ENCODE results near the gene PLCL2. TPM values are rescaled to one million over a fixed set of nuclear protein-coding genes. Genes with fewer than 3 reads are reported as not detected.

The PLCL2 gene
- total RNA-seq, 1 experiment from 2014 or later = 0.07 TPM

DNA sequence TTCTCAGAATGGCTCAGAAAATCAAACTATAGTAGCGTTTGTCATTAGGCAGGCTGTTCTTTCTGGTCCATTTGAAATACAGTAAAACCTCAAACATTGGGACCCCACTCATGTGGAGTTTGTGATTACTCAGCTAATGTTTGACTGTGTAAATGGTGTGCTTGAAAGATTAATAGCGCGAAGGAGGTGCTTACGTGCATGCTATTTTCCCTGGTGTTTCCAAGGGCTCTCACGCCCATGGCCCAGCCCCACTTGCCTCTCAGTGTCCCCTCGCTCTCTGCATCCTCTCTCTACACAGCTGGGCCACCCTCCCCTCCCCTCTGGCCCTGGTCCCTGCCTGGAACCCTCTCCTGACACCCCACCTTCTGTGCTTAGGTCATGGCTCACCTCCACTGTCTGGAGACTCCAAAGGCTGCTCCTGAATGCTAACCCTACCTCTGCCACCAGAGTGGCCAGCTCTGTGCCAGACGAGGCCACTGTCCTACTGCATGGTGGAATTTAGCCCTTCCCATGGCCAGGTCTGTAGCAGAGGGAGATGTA lies 194.2 kb downstream of the PLCL2 start:
- no peaks in the 10 kb centered on the region for H3K36me3 Mint-ChIP-seq (ENCODE audit: insufficient read depth, unreplicated experiment)
- no TSS peak for BruUV-seq (replicated peaks)
- H3K27me3 Mint-ChIP-seq (ENCODE audit: insufficient read depth, unreplicated experiment) = peaks cover 11% of the 10 kb centered on the region
- H3K4me1 ChIP-seq = no peaks in the 10 kb centered on the region
- H3K9me3 Mint-ChIP-seq (ENCODE audit: unreplicated experiment) = peaks cover 10% of the 10 kb centered on the region
- no peak overlapping the region for H3K27ac Mint-ChIP-seq (ENCODE audit: unreplicated experiment)
- CTCF ChIA-PET = no interaction called here
- H3K4me3 ChIP-seq (ENCODE audit: low read depth, low read length) = no peak overlapping the region
- no peak for DNase-seq
- POLR2A ChIA-PET = no interaction called here
- H3K4me3 Mint-ChIP-seq (ENCODE audit: unreplicated experiment) = no peak overlapping the region
- TF ChIP-seq, protein P1, sequence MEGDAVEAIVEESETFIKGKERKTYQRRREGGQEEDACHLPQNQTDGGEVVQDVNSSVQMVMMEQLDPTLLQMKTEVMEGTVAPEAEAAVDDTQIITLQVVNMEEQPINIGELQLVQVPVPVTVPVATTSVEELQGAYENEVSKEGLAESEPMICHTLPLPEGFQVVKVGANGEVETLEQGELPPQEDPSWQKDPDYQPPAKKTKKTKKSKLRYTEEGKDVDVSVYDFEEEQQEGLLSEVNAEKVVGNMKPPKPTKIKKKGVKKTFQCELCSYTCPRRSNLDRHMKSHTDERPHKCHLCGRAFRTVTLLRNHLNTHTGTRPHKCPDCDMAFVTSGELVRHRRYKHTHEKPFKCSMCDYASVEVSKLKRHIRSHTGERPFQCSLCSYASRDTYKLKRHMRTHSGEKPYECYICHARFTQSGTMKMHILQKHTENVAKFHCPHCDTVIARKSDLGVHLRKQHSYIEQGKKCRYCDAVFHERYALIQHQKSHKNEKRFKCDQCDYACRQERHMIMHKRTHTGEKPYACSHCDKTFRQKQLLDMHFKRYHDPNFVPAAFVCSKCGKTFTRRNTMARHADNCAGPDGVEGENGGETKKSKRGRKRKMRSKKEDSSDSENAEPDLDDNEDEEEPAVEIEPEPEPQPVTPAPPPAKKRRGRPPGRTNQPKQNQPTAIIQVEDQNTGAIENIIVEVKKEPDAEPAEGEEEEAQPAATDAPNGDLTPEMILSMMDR (IDR thresholded peaks at IDR 0.05; ENCODE audit: insufficient read depth in 1 of 2, low read depth in 1 of 2, low read length in 1 of 2, severe bottlenecking in 1 of 2, unreplicated experiment in 1 of 2) = no peak
- no peaks in the 10 kb centered on the region for H3K9me3 ChIP-seq
- no peaks in the 10 kb centered on the region for H3K36me3 ChIP-seq (ENCODE audit: control insufficient read depth, insufficient read depth, low read length)
- no peaks in the 10 kb centered on the region for H3K27me3 ChIP-seq (replicated peaks; ENCODE audit: control insufficient read depth, insufficient read depth, low read length)
- H3K4me1 Mint-ChIP-seq (ENCODE audit: low read depth, unreplicated experiment) = no peaks in the 10 kb centered on the region
- intact Hi-C loops (cut with micrococcal nuclease; ENCODE audit: unreplicated experiment) = no loop called here

DNA sequence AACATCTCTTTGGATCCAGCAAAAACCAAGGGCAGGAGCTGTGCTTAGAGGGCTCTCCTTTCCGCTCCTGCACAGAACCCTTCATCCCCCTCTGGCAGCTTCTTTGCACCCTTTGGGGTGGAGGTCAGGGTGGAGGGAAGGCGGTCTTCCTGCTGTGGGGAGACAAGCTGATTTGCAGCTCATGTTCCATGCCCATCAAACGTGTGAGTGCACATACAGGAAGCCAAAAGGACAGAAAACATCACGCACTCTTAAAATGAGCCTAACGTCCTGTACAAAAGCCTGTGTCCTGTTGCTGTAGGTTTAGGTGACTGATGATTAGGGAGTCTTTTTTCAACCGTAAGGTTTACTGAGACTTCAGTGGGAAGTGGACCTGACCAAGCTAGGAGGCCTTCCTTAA lies 195.2 kb downstream of the PLCL2 start:
- no peaks in the 10 kb centered on the region for H3K36me3 Mint-ChIP-seq (ENCODE audit: insufficient read depth, unreplicated experiment)
- no peak for DNase-seq
- Histone ChIP-seq H3K36me3 (ENCODE audit: control insufficient read depth, insufficient read depth, low read length) (no peaks in the 10 kb centered on the region), H3K27me3 (replicated peaks; ENCODE audit: control insufficient read depth, insufficient read depth, low read length) (no peaks in the 10 kb centered on the region), H3K9me3 (no peaks in the 10 kb centered on the region), H3K4me3 (ENCODE audit: low read depth, low read length) (no peak overlapping the region), H3K4me1 (no peaks in the 10 kb centered on the region)
- ChIA-PET POLR2A (no interaction called here), CTCF (no interaction called here)
- H3K4me3 Mint-ChIP-seq (ENCODE audit: unreplicated experiment) = no peak overlapping the region
- H3K27ac Mint-ChIP-seq (ENCODE audit: unreplicated experiment) = no peak overlapping the region
- intact Hi-C loops (cut with micrococcal nuclease; ENCODE audit: unreplicated experiment) = no loop called here
- peaks cover 10% of the 10 kb centered on the region for H3K9me3 Mint-ChIP-seq (ENCODE audit: unreplicated experiment)
- H3K4me1 Mint-ChIP-seq (ENCODE audit: low read depth, unreplicated experiment) = no peaks in the 10 kb centered on the region
- TF ChIP-seq, protein P1 (IDR thresholded peaks at IDR 0.05; ENCODE audit: insufficient read depth in 1 of 2, low read depth in 1 of 2, low read length in 1 of 2, severe bottlenecking in 1 of 2, unreplicated experiment in 1 of 2) = no peak
- no TSS peak for BruUV-seq (replicated peaks)
- H3K27me3 Mint-ChIP-seq (ENCODE audit: insufficient read depth, unreplicated experiment) = peaks cover 11% of the 10 kb centered on the region

DNA sequence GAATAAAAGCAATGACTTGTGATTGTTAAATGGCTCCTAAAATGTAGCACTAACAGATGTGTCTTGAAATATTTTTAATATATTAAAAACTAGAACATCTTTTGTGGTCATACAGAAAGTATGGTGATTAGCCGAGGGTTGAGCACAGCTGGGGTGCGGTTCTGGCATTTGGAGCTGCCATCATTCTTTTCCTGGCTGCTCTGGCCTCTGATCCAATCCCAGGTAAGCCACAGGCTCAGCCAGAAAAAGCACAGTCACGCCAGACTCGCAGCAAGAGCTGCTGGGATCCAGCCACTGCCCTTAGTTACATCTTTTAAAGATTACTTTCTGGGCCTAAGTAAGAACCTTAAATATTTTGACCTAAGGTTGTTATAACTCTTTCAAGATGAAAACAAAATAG lies 196.8 kb downstream of the PLCL2 start:
- peaks cover 7% of the 10 kb centered on the region for H3K9me3 Mint-ChIP-seq (ENCODE audit: unreplicated experiment)
- CTCF ChIA-PET = no interaction called here
- POLR2A ChIA-PET = no interaction called here
- H3K36me3 ChIP-seq (ENCODE audit: control insufficient read depth, insufficient read depth, low read length) = no peaks in the 10 kb centered on the region
- H3K36me3 Mint-ChIP-seq (ENCODE audit: insufficient read depth, unreplicated experiment) = no peaks in the 10 kb centered on the region
- H3K4me1 ChIP-seq = no peaks in the 10 kb centered on the region
- no peak overlapping the region for H3K27ac Mint-ChIP-seq (ENCODE audit: unreplicated experiment)
- no peak for DNase-seq
- H3K4me1 Mint-ChIP-seq (ENCODE audit: low read depth, unreplicated experiment) = no peaks in the 10 kb centered on the region
- no peak overlapping the region for H3K4me3 ChIP-seq (ENCODE audit: low read depth, low read length)
- peaks cover 15% of the 10 kb centered on the region for H3K27me3 Mint-ChIP-seq (ENCODE audit: insufficient read depth, unreplicated experiment)
- intact Hi-C loops (cut with micrococcal nuclease; ENCODE audit: unreplicated experiment) = no loop called here
- no peak overlapping the region for H3K4me3 Mint-ChIP-seq (ENCODE audit: unreplicated experiment)
- no TSS peak for BruUV-seq (replicated peaks)
- TF ChIP-seq, protein P1 (IDR thresholded peaks at IDR 0.05; ENCODE audit: insufficient read depth in 1 of 2, low read depth in 1 of 2, low read length in 1 of 2, severe bottlenecking in 1 of 2, unreplicated experiment in 1 of 2) = no peak
- H3K27me3 ChIP-seq (replicated peaks; ENCODE audit: control insufficient read depth, insufficient read depth, low read length) = no peaks in the 10 kb centered on the region
- H3K9me3 ChIP-seq = no peaks in the 10 kb centered on the region
